GM21737 (cell line): Measurements from ENCODE around the gene TNIK.
"Not testable (repeated sequence)": the region's sequence is repeated elsewhere in the genome, so short reads cannot be mapped to it uniquely, and the experiment has no call there.

Source experiments
- ATAC-seq: cut with Tn5 transposase; IDR thresholded peaks from one replicate; pipeline ENCODE4 v1.9.1; 2021; ENCODE audit warnings: mild to moderate bottlenecking, moderate library complexity; ENCODE audit not compliant: unreplicated experiment

The TNIK gene

GRCh38 chr3:171447579-171447891 lies 12.7 kb downstream of the TNIK start:
- not testable (repeated sequence) for ATAC-seq

DNA sequence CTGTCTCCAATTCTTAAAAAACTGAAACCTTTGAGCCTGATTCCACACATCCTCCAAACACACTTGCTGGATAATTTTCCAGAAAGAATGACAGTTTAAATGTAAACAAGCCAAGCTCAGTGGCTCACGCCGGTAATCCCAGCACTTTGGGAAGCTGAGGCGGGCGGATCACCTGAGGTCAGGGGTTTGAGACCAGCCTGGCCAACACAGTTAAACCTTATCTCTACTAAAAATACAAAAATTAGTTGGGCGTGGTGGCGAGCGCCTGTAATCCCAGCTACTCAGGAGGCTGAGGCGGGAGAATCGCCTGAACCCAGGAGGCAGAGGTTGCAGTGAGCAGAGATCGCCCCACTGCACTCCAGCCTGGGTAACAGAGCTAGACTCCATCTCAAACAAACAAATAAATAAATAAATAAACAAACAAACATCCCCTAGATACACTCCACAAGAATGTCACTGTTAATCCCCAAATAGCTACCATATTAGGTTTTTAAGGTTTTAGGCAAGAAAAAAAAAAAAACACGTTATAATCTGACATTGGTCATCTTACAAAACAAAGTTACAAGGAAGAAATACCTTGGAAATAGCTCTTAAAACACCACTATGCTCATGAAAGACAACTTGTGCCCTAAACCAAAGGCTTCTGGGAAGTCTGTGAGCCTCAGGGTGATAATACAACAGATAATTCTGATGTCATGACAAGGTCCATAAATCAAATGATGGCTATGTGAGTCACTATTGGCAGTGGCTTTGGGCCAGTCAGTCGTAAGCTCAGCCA lies 13.2 kb downstream of the TNIK start:
- ATAC-seq, result no peak

GRCh38 chr3:171446301-171446700 lies 13.9 kb downstream of the TNIK start:
- ATAC-seq, result no peak

GRCh38 chr3:171445620-171446204 lies 14.5 kb downstream of the TNIK start:
- no peak for ATAC-seq

DNA sequence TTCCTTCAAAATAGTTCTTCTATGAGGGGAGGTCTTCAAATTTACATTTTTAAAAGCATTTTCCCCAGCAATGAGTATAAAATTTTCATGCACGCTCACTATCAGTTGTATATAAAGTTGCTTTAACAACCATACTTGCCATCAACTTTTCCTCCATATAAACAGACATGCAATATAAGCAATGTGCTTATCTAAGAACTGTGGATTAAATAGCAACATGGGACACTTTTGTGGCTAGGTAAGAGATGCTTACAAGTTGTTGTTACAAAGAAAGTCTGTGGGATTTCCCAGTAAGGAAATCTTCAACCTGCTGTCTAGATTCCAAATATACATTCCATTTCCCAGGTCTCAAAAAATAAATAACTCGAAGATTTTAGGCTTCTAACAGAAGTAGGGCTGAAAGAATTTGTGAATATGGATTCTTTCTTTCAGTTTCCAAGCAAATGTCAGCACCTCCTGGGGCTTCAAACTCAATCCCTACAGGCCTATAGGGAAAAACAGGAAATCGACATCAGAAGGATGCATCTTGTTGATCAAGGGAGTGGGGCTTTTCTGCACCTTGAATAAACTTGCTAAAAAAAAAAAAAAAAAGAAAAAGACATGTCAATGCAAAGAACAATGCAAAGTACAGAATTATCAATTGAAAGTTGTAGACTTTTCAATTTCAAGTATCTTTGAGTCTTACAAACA lies 16.1 kb downstream of the TNIK start:
- no peak for ATAC-seq

DNA sequence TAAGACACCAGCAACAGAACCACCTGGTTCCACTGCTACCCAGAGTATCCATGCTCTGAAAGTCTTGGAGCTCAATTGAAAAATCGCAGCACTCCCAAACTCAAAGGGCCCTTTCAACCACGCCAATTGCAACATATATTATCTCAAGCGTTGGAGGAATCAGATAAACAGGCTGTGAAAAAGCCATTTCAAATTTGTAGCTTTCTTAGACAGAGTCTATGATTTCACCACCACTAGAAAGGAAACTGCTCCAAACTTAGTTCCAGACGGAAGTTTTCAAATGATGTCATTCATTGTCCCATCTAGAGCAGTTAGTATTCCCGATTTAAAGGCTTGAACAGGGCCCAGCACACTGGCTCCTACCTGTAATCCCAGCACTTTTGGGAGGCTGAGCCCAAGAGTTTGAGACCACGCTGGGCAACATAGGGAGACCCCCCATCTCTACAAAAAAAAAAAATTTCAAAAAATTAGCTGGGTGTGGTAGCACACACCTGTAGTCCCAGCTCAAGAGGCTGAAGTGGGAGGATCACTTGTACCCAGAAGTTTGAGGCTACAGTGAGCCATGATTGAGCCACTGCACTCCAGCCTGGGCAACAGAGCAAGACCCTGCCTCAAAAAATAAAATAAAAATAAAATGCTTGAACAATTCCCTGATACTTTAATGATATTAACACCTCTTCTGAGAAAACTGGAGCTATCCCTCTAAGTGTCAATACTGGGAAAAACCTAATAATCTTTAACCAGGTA lies 16.8 kb downstream of the TNIK start:
- ATAC-seq, result no peak

DNA sequence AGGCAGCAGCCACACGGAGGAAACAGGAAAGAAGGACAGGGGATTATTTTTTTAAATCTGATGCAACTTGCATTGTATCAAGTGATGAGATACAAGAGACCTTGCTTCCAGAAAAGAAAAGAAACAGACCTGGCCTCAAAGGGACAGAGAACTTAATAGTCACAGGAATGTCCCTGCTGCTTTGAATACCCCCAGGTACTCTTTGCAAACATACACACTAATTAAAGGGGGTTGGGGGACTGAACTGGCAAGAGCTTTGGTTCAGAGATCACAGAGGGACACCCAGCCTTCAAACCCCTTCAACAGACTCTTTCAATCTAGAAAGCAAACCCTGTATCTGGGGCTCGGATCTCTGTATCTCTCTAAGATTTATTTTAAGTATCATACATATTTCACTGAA lies 18.0 kb downstream of the TNIK start:
- ATAC-seq, result no peak

DNA sequence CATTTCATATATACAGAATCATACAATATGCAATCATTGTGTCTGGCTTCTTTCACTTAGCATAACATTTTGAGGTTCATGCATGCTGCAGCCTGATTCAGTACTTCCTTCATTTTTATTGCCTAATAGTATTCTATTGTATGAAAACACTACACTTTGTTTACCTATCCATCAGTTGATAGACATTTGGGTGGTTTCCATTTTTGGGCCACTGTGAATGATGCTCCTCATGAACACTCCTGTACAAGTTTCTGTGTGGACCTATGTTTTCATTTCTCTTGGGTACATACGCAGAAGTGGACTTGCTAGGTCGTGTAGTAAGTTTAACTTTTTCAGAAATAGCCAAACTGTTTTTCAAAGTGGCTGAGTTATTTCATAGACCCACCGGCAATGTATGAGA lies 18.8 kb downstream of the TNIK start:
- no peak for ATAC-seq

DNA sequence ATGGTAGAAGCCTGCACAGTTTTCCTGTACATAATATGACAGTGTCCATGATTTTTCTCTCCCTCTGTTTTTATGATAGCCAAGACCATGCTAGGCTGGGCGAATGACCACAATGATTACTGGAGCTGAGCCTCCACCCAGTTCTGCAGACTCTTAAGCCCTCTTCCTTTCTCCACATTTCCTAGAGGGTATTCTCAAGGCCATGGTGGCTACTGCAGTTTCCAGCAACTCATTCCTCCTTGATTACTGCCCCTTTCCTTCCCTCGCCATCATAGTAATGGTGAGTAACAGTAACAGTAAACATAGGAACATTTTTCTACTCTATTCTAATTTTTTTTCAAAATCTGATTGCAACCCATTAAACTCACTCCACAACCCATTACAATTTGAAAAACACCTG lies 20.2 kb downstream of the TNIK start:
- no peak for ATAC-seq

GRCh38 chr3:171437115-171437756 lies 23.0 kb downstream of the TNIK start:
- no peak for ATAC-seq

- no peak for ATAC-seq
These were observed 23.8 kb downstream of the TNIK start for GRCh38 chr3:171436380-171436779.

DNA sequence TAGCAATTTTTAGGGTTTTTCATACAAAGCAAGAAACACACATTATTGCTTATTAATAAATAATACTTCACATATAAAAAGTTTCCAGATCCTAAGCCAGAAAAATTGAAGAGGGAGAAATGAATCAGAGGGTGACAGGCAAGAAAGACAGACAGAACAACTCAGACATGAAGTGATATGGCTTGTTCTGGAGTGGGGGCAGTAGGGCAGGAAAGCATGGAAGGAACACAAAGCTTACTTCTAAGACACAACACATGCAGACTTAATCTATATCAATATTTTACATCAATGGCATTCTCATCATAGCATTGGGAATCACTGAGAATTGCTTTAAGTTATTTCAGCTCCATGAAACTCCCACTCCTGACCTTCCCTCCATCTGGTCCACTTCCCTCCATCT lies 24.4 kb downstream of the TNIK start:
- ATAC-seq, result no peak

DNA sequence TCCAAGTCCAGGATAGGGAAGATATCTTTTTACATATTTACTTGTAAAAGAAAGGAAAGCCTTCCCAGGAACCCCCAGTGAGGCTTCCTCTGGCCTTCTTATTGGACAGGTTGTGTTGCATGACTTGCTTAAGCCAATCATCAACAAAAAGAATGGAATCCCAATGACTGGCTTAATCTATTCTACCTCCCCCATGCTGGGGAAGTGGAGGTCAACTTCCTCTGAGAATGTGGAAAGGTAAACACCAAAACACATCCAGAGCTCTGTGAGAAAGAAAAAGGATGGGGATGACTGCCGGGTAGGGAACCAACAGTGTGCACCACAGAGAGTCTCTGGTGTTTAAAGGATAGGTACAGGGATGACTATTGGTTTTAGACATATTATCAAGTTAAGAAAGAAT lies 25.1 kb downstream of the TNIK start:
- ATAC-seq, result no peak

DNA sequence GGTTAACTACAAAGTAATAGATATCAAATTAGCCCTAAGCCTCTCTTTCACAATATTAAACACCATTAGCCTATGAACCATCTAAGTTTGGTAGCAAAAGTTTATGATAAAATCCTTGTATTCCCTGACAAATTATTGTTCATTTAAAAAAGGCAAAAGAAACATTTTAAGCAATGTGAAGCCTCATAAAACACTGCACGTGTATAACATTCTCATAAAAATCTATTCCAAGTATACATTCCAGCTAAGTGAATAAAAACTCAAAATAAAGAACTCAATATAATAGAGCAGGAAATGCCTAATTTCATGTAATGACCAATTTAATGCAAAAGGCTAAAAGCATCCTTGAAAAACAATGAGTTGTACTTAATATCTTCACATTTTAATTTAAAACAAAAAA lies 27.7 kb downstream of the TNIK start:
- ATAC-seq, result no peak

DNA sequence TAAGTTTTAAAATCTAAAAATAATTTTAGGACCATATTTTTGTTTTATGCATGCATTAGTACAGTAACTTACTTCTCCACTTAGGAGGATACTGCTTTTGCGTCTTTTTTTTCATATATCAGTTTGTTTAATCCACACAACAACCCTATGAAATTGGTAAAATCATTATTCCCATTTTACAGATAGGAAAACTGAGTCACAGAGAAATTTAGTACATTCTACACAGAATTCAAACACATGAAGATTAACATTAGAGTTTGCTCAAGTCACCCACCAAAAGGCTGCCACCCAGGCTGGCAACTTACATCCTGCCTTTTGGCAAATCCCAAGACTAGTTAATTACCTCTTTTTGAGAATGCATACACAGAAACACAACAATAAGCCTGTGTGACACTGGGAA lies 28.7 kb downstream of the TNIK start:
- ATAC-seq, result no peak

GRCh38 chr3:171430530-171430929 lies 29.7 kb downstream of the TNIK start:
- no peak for ATAC-seq

DNA sequence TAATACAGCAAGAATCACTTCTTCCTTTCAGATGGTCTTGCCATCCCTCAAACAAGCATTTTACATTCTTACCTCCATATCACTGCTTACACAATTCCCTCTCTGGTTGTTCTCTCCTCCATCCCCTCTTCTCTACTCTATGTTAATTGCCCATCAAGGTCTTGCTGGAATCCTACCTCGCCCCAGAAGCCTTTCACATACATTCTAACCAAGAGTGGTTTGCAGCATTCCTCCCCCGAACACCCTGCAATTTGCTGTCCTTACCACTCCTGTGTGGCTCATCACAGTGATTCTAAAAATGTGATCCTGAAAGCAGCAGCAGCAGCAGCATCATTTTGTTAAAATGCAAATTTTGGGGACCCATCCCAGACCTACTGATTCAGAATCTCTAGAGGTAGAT lies 30.6 kb downstream of the TNIK start:
- ATAC-seq, result no peak

DNA sequence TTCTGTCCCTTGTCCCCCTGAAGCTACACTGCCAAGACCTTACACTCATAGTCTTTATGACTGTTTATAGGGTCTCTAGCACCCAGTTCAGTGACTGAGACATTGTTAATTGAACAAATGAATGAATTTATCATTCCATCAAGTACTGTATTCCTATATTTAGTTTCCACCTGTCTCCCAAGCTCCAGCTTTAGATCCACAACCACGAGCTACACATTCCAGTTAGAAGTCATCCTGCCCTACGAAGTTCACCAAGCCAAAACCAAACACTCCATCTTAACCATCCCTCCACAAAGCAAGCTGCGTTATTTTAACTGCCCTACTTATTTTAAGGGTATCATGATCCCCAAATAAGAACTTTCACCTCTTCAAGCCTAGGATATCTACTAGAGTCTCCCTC lies 31.3 kb downstream of the TNIK start:
- ATAC-seq, result no peak

DNA sequence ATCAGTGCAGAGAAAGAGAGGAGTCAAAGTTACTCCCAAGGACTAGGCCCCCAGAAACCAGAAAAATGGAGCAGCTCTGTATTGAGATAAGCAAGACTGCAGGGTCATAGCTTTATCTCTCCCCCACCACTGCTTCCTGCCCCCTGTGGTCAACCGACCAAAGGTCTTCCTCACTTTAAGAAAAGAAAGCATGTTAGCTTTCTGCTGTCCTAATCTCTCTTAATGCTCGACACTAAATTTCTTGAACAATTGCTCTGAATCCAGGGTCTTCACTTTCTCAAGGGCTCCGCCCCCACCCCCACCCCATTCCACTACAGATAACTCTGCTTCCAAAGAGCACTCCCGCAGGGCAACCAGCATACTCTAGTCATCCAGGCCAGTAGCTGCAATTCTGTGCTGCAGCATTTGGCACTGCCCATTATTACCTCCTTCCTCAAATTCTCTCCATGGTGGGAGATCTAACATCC lies 31.9 kb downstream of the TNIK start:
- ATAC-seq, result no peak

DNA sequence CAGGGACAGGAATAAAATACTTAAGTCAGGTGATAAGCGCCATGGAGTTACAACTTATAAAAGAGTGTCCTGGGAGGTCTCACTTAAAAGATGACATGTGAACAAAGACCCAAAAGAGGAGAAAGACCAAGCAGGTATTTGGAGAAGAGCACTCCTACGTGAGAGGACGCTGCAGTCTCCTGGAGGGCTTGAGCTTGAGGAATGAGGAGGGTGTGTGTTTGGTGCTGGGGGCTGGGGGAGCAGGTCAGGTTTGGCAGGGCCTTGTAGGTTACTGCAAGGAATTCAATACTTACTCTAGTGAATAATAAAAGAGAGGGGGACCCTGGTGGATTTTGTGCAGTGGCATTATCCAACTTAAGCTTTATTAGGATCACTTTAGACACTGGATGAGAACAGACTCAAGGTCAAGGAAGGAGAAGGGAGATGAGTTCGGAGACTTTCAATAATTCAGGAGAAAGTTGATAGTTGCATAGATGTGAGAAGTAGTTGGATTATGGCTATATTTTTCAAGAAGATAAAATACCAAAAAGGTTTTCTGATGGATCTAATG lies 32.4 kb downstream of the TNIK start:
- ATAC-seq, result no peak

- not testable (repeated sequence) for ATAC-seq
These were observed 36.1 kb downstream of the TNIK start for GRCh38 chr3:171424063-171424462.
